Measurements from ENCODE around the gene CEP44. TPM values are rescaled to one million over a fixed set of nuclear protein-coding genes. Genes with fewer than 3 reads are reported as not detected.

CEP44 gene
- total and polyA plus RNA-seq, 2 donors (not counting 1 experiment from before 2014, with no cell fraction given) = 6.7 to 13.5 TPM

- TF ChIP-seq EZH2 (IDR thresholded peaks at IDR 0.05; ENCODE audit: low read length, missing control alignments) (no peak), CTCF (conservative IDR thresholded peaks at IDR 0.05 in 1 of 2, IDR thresholded peaks at IDR 0.05 in 1 of 2; ENCODE audit: low read depth in 1 of 2, low read length in 2 of 2) (no peak)
- Histone ChIP-seq H3K4me1 (ENCODE audit: control insufficient read depth, extremely low read depth, insufficient read depth, low read length) (no peaks in the 10 kb centered on the region), H3K9me3 (ENCODE audit: control insufficient read depth, insufficient read depth, low read depth, low read length) (no peaks in the 10 kb centered on the region), H2AFZ (ENCODE audit: low read length) (no peak overlapping the region), H3K27me3 (ENCODE audit: control insufficient read depth, insufficient read depth, low read length) (no peaks in the 10 kb centered on the region), H4K20me1 (ENCODE audit: control insufficient read depth, extremely low read depth, insufficient read depth, low read length) (no peaks in the 10 kb centered on the region), H3K4me3 (replicated peaks in 1 of 4; ENCODE audit: control extremely low read depth in 1 of 4, insufficient read depth in 1 of 4, low read depth in 3 of 4, low read length in 4 of 4) (no peak overlapping the region), H3K4me2 (ENCODE audit: extremely low read depth, insufficient read depth, low read length) (no peak overlapping the region), H3K79me2 (ENCODE audit: control insufficient read depth, insufficient read depth, low read length) (no peaks in the 10 kb centered on the region), H3K9ac (ENCODE audit: insufficient read depth, low read length) (no peak overlapping the region), H3K27ac (ENCODE audit: insufficient read depth, low read length) (no peak overlapping the region), H3K36me3 (ENCODE audit: control insufficient read depth, insufficient read depth, low read length) (no peaks in the 10 kb centered on the region)
- DNase-seq (ENCODE audit: low read depth in 2 of 2) = no peak
Observed at GRCh38 chr4:174352061-174352819, 68.5 kb downstream of the CEP44 start.

- Histone ChIP-seq H3K36me3 (ENCODE audit: control insufficient read depth, insufficient read depth, low read length) (no peaks in the 10 kb centered on the region), H2AFZ (ENCODE audit: low read length) (no peak overlapping the region), H3K27me3 (ENCODE audit: control insufficient read depth, insufficient read depth, low read length) (no peaks in the 10 kb centered on the region), H3K9me3 (ENCODE audit: control insufficient read depth, insufficient read depth, low read depth, low read length) (no peaks in the 10 kb centered on the region), H3K4me1 (ENCODE audit: control insufficient read depth, extremely low read depth, insufficient read depth, low read length) (no peaks in the 10 kb centered on the region), H3K27ac (ENCODE audit: insufficient read depth, low read length) (no peak overlapping the region), H3K4me2 (ENCODE audit: extremely low read depth, insufficient read depth, low read length) (no peak overlapping the region), H3K4me3 (replicated peaks in 1 of 4; ENCODE audit: control extremely low read depth in 1 of 4, insufficient read depth in 1 of 4, low read depth in 3 of 4, low read length in 4 of 4) (no peak overlapping the region), H3K9ac (ENCODE audit: insufficient read depth, low read length) (no peak overlapping the region), H3K79me2 (ENCODE audit: control insufficient read depth, insufficient read depth, low read length) (no peaks in the 10 kb centered on the region), H4K20me1 (ENCODE audit: control insufficient read depth, extremely low read depth, insufficient read depth, low read length) (no peaks in the 10 kb centered on the region)
- TF ChIP-seq EZH2 (IDR thresholded peaks at IDR 0.05; ENCODE audit: low read length, missing control alignments) (no peak), CTCF (conservative IDR thresholded peaks at IDR 0.05 in 1 of 2, IDR thresholded peaks at IDR 0.05 in 1 of 2; ENCODE audit: low read depth in 1 of 2, low read length in 2 of 2) (no peak)
- no peak for DNase-seq (ENCODE audit: low read depth in 2 of 2)
Observed at GRCh38 chr4:174357321-174357720, 73.6 kb downstream of the CEP44 start.

- H3K27me3 ChIP-seq (ENCODE audit: control insufficient read depth, insufficient read depth, low read length) = no peaks in the 10 kb centered on the region
- DNase-seq (ENCODE audit: low read depth in 2 of 2) = no peak
- H2AFZ ChIP-seq (ENCODE audit: low read length) = no peak overlapping the region
- H3K9ac ChIP-seq (ENCODE audit: insufficient read depth, low read length) = no peak overlapping the region
- H3K79me2 ChIP-seq (ENCODE audit: control insufficient read depth, insufficient read depth, low read length) = no peaks in the 10 kb centered on the region
- H3K4me3 ChIP-seq (replicated peaks in 1 of 4; ENCODE audit: control extremely low read depth in 1 of 4, insufficient read depth in 1 of 4, low read depth in 3 of 4, low read length in 4 of 4) = no peak overlapping the region
- H3K36me3 ChIP-seq (ENCODE audit: control insufficient read depth, insufficient read depth, low read length) = no peaks in the 10 kb centered on the region
- H3K4me1 ChIP-seq (ENCODE audit: control insufficient read depth, extremely low read depth, insufficient read depth, low read length) = no peaks in the 10 kb centered on the region
- TF ChIP-seq EZH2 (IDR thresholded peaks at IDR 0.05; ENCODE audit: low read length, missing control alignments) = no peak
- TF ChIP-seq CTCF (conservative IDR thresholded peaks at IDR 0.05 in 1 of 2, IDR thresholded peaks at IDR 0.05 in 1 of 2; ENCODE audit: low read depth in 1 of 2, low read length in 2 of 2) = no peak
- H3K4me2 ChIP-seq (ENCODE audit: extremely low read depth, insufficient read depth, low read length) = no peak overlapping the region
- H4K20me1 ChIP-seq (ENCODE audit: control insufficient read depth, extremely low read depth, insufficient read depth, low read length) = no peaks in the 10 kb centered on the region
- H3K9me3 ChIP-seq (ENCODE audit: control insufficient read depth, insufficient read depth, low read depth, low read length) = no peaks in the 10 kb centered on the region
- H3K27ac ChIP-seq (ENCODE audit: insufficient read depth, low read length) = no peak overlapping the region
Observed at GRCh38 chr4:174358410-174358809, 74.7 kb downstream of the CEP44 start.
